Measurements from ENCODE around the gene ZNHIT2. TPM values are rescaled to one million over a fixed set of nuclear protein-coding genes. Genes with fewer than 3 reads are reported as not detected.

Gene ZNHIT2
- total RNA-seq, result 10 to 100 TPM; 10.3 to 30.7 (median 24.1) TPM

DNA sequence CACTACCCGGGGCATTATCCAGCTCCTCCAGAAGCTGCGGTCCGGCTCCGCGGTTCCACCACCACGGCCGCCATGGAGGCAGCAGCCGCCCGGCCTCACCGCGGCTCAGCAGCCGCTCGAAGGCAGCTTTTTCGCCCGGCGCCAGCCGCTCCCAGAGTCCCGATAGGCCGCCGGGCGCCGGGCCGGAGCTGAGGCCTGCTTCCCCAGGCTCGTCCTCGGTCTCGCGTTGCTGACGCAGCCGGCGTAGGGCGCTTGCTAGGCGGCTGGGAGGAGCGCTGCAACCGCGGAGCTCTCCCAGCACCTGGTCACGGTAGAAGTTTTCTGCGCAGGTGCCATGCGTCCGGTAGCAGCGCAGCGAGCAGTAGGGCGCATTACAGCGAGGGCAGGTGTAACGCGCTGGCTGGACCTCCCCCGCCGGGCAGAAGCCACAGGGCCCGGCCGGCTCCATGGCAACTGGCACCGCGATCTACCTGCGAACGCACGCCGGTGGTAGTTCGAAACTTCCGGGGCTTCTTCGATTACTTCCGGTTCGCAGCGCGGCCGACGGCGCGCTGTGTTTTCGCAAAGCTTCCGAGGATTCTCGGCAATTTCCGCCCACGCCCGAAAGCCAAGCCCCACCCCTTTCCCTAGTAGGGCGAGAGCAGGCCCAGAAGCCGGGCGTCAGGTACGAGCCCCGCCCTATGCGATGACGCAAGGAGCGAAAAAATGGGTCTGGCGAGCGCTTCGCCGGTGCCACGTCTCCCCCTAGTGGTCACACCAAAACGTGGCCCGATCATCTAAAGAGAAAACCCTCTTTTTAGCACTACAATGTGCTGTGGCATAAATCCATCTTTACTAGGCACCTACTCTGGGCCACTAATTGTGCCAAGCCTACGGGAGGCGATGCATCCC, at the start of gene ZNHIT2:
Gene ZNHIT2, minus strand, starts transcription at position 496 of the 891 bp plus-strand sequence. Its CDS starts 48 bp downstream, at position 448.
- peaks cover 0 to 29% of the 10 kb centered on the region in 2 donors for H3K36me3 ChIP-seq
- H3K27ac ChIP-seq, result peak within 1 kb of the TSS; percentile 80 to 94 (median 88)
- peak within 1 kb of the TSS; percentile 85 to 99 (median 98) for H3K4me3 ChIP-seq
- H3K27me3 ChIP-seq, result no peaks in the 10 kb centered on the region
- H3K4me1 ChIP-seq, result peaks cover 30 to 50% of the 10 kb centered on the region in 2 donors
- DNase-seq, result peak; percentile 99
- no peaks in the 10 kb centered on the region for H3K9me3 ChIP-seq
- in situ Hi-C loops (cut with MboI; ENCODE audit: low sequenced_read_pairs in 4 of 4), result no loop called here
- intact Hi-C loops (cut with DNase I; ENCODE audit: low total_unique reads), result loop anchor here (1.0 to 10.0 kb wide), 5 partner anchors 21 to 263 kb away; partner anchors contain the start of genes ARL2, ATG2A, CDCA5 and VPS51
- ATAC-seq, result peak; percentile 83 to 85
- peak; percentile 47 to 57 for TF ChIP-seq POLR2A (IDR thresholded peaks at IDR 0.05)
- TF ChIP-seq, protein P1, sequence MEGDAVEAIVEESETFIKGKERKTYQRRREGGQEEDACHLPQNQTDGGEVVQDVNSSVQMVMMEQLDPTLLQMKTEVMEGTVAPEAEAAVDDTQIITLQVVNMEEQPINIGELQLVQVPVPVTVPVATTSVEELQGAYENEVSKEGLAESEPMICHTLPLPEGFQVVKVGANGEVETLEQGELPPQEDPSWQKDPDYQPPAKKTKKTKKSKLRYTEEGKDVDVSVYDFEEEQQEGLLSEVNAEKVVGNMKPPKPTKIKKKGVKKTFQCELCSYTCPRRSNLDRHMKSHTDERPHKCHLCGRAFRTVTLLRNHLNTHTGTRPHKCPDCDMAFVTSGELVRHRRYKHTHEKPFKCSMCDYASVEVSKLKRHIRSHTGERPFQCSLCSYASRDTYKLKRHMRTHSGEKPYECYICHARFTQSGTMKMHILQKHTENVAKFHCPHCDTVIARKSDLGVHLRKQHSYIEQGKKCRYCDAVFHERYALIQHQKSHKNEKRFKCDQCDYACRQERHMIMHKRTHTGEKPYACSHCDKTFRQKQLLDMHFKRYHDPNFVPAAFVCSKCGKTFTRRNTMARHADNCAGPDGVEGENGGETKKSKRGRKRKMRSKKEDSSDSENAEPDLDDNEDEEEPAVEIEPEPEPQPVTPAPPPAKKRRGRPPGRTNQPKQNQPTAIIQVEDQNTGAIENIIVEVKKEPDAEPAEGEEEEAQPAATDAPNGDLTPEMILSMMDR (IDR thresholded peaks at IDR 0.05 in 4 of 5, conservative IDR thresholded peaks at IDR 0.05 in 1 of 5), result peak; percentile 90 to 99 (median 96)

DNA sequence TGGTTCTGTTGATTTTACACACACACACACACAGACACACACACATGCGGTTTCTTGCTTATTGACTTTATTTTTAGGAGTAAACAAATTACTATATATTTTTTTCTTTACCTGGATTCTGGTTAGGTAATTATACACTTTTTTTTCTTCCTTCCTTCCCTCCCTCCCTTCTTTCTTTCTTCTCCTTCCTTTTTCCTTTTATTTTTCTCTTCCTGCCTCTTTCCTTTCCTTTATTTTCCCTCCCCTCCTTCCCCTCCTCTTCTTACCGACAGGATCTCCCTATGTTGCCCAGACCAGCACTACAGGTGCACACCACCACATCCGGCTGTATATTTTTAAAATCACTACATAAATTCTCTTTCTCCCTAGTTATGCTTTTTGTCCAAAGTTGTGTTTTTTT, 49.4 kb upstream of the ZNHIT2 start:
- Histone ChIP-seq H3K27me3 (no peaks in the 10 kb centered on the region), H3K4me3 (no peak overlapping the region), H3K36me3 (no peaks in the 10 kb centered on the region), H3K27ac (no peak overlapping the region), H3K4me1 (no peaks in the 10 kb centered on the region), H3K9me3 (no peaks in the 10 kb centered on the region)
- no peak for ATAC-seq
- intact Hi-C loops (cut with DNase I; ENCODE audit: low total_unique reads), result no loop called here
- no peak for DNase-seq
- TF ChIP-seq, protein P1 (IDR thresholded peaks at IDR 0.05 in 4 of 5, conservative IDR thresholded peaks at IDR 0.05 in 1 of 5), result no peak
- no peak for TF ChIP-seq POLR2A (IDR thresholded peaks at IDR 0.05)
- in situ Hi-C loops (cut with MboI; ENCODE audit: low sequenced_read_pairs in 4 of 4), result no loop called here

DNA sequence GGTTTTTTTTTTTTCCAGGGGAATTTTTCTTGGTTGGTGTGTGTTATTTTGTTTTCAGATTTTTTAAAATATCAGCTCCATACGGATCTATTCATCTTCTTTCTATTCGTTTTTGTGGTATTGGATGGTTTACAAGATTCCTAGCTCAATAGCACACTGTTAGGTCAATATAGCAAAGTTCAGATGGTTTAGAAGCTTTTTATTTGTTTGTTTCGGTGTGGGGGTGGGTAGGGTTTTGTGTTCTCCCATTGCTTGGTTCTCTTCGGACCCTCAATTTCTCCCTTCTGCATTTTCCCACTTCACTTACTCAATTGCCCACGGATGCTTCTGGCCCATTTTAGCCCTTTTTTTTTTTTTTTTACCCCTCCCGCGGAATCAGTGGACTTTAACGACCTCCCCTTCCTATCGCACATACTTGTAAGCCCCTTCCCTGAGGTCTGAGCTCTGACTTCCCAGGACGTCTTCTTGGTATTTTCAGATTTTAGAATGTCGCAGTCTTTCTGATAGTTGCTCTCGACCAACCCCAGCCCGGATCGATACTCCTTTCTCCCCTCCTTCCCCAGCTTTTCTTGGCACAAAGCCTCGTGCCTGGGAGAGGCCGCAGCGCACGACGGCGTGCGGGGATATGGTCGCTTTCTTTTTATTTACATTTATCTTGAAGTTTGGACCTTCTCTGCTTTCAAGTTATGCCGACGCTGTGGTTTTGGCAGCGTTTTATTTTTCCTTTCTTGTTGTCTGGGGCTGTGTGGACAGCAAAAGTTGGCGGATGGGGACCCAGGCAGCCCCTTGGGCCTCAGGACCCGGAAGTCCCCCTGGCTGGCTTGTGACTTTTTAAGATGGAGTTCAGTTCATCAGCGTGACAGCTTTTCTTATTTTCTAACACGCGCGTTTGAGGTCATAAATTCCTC, 48.2 kb upstream of the ZNHIT2 start:
- ATAC-seq (no peak), DNase-seq (peak in 1 of 2 donors; percentile 6)
- H3K4me1 ChIP-seq, result no peaks in the 10 kb centered on the region
- no peaks in the 10 kb centered on the region for H3K27me3 ChIP-seq
- in situ Hi-C loops (cut with MboI; ENCODE audit: low sequenced_read_pairs in 4 of 4), result no loop called here
- H3K9me3 ChIP-seq, result no peaks in the 10 kb centered on the region
- H3K4me3 ChIP-seq, result peak overlapping the region; percentile 40 to 51 (median 44)
- no peak for TF ChIP-seq POLR2A (IDR thresholded peaks at IDR 0.05)
- TF ChIP-seq, protein P1 (IDR thresholded peaks at IDR 0.05 in 4 of 5, conservative IDR thresholded peaks at IDR 0.05 in 1 of 5), result no peak
- H3K27ac ChIP-seq, result no peak overlapping the region
- H3K36me3 ChIP-seq, result no peaks in the 10 kb centered on the region
- intact Hi-C loops (cut with DNase I; ENCODE audit: low total_unique reads), result no loop called here

DNA sequence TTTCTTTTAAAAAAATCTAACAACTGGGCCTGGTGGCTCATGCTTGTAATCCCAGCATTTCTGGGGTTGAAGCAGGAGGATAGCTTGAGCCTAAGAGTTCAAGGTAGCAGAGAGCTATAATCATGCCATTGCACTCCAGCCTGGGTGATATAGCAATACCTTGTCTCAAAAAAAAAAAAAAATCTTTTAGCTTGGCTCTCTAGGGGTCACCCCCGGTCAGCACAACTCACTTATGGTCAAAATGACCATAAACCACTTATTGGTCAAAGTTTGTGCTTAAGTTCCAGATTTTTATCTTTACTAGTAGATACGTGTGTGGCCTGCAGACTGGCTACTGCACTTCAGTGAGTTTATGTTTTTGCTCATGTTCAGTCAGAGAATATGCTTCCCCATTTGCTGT, 46.2 kb upstream of the ZNHIT2 start:
- in situ Hi-C loops (cut with MboI; ENCODE audit: low sequenced_read_pairs in 4 of 4) (no loop called here), intact Hi-C loops (cut with DNase I; ENCODE audit: low total_unique reads) (no loop called here)
- ATAC-seq, result no peak

More for the DNA sequence above, 46.2 kb upstream of the ZNHIT2 start:
- no peaks in the 10 kb centered on the region for H3K9me3 ChIP-seq
- no peaks in the 10 kb centered on the region for H3K4me1 ChIP-seq
- DNase-seq, result no peak
- no peak for TF ChIP-seq POLR2A (IDR thresholded peaks at IDR 0.05)
- TF ChIP-seq, protein P1 (IDR thresholded peaks at IDR 0.05 in 4 of 5, conservative IDR thresholded peaks at IDR 0.05 in 1 of 5), result no peak
- no peak overlapping the region for H3K4me3 ChIP-seq
- H3K27me3 ChIP-seq, result no peaks in the 10 kb centered on the region
- H3K27ac ChIP-seq, result no peak overlapping the region
- H3K36me3 ChIP-seq, result no peaks in the 10 kb centered on the region

Data from gastrocnemius medialis (tissue), 4 donors.